NCI-H524 treated with DMSO at 0.1 percent for 48 hours (cell line): ENCODE results near the gene CCDC127.
A peak's percentile ranks its signal among the peaks of the same experiment; 100 is the strongest.

Experiments used
- DNase-seq: peaks from one replicate; lab custom pipeline; 2025; lab: John Stamatoyannopoulos, UW

Gene CCDC127

GRCh38 chr5:189486-189885 lies 28.5 kb downstream of the CCDC127 start:
- DNase-seq, result no peak

- DNase-seq, result peak; percentile 55
These were observed 29.2 kb downstream of the CCDC127 start for GRCh38 chr5:188488-189481.

GRCh38 chr5:187617-188451 lies 30.1 kb downstream of the CCDC127 start:
- no peak for DNase-seq

GRCh38 chr5:187042-187431 lies 30.9 kb downstream of the CCDC127 start:
- no peak for DNase-seq

- no peak for DNase-seq
These were observed 31.6 kb downstream of the CCDC127 start for GRCh38 chr5:186091-187041.

- no peak for DNase-seq
These were observed 32.6 kb downstream of the CCDC127 start for GRCh38 chr5:185095-186070.

GRCh38 chr5:184471-184870 lies 33.5 kb downstream of the CCDC127 start:
- no peak for DNase-seq

GRCh38 chr5:182126-182525 lies 35.8 kb downstream of the CCDC127 start:
- DNase-seq, result no peak

- DNase-seq, result no peak
These were observed 36.4 kb downstream of the CCDC127 start for GRCh38 chr5:181566-181965.

GRCh38 chr5:181160-181559 lies 36.8 kb downstream of the CCDC127 start:
- DNase-seq, result no peak

- no peak for DNase-seq
These were observed 37.6 kb downstream of the CCDC127 start for GRCh38 chr5:180286-180918.

GRCh38 chr5:179401-179800 lies 38.6 kb downstream of the CCDC127 start:
- no peak for DNase-seq

- no peak for DNase-seq
These were observed 39.8 kb downstream of the CCDC127 start for GRCh38 chr5:178110-178509.

GRCh38 chr5:176296-176823 lies 41.6 kb downstream of the CCDC127 start:
- DNase-seq, result no peak

GRCh38 chr5:174876-175465 lies 43.0 kb downstream of the CCDC127 start:
- no peak for DNase-seq

- no peak for DNase-seq
These were observed 43.7 kb downstream of the CCDC127 start for GRCh38 chr5:174291-174600.

- no peak for DNase-seq
These were observed 44.3 kb downstream of the CCDC127 start for GRCh38 chr5:173392-174290.

- DNase-seq, result no peak
These were observed 45.1 kb downstream of the CCDC127 start for GRCh38 chr5:172841-173251.
